ENCODE data around the gene PTPRN2. TPM values are rescaled to one million over a fixed set of nuclear protein-coding genes. Genes with fewer than 3 reads are reported as not detected.
"Not testable (repeated sequence)": the region's sequence is repeated elsewhere in the genome, so short reads cannot be mapped to it uniquely, and the experiment has no call there.

The PTPRN2 gene
- total and polyA plus RNA-seq, 7 donors, result 3.2 to 7.1 (median 5.5) TPM

DNA sequence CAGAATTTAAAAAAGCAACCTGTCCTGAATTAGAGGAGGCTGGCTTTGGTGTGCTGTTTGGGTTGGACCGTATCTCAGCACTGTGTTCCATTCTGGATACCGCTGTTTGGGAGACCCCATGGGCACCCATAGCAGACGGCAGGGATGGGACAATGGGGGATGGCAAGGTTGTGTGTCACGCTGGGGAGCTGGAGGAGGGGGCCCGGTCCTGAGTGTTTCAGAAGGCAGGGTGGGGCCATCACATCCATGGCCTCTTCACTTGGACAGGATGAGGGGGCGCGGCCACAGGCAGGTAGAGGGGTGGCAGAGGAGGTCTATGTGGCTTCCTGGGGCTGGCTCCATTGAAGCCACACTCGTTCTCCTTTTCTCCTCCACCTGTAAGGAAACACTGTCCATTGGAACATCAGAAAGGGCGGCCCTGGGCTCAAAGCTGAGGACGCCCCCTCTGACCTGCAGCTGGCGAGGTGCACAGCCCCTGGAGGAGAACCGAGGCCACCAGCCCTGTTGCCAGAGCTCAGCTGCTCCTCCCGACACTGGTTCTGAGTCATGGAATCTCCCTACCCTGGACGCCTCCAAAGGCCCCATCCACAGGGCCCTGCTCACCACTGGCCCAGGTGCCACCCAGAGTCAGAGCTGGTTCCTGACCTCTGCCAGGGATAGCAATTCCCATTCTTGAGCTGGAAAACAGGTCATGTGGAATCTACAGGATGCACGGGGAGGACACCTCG, 663.6 kb downstream of the PTPRN2 start:
- no peak overlapping the region for H3K4me3 ChIP-seq
- intact Hi-C loops (cut with DNase I), result no loop called here
- H3K9me3 ChIP-seq, result no peaks in the 10 kb centered on the region
- H3K36me3 ChIP-seq, result no peaks in the 10 kb centered on the region
- 91% methylated on average over 16 of the region's 16 CpGs for WGBS, 2 donors
- H3K27ac ChIP-seq, result no peak overlapping the region
- no peaks in the 10 kb centered on the region for H3K27me3 ChIP-seq
- no peaks in the 10 kb centered on the region for H3K4me1 ChIP-seq
- no peak for DNase-seq
- TF ChIP-seq POLR2A (IDR thresholded peaks at IDR 0.05) (no peak), POLR2AphosphoS5 (IDR thresholded peaks at IDR 0.05) (no peak)

DNA sequence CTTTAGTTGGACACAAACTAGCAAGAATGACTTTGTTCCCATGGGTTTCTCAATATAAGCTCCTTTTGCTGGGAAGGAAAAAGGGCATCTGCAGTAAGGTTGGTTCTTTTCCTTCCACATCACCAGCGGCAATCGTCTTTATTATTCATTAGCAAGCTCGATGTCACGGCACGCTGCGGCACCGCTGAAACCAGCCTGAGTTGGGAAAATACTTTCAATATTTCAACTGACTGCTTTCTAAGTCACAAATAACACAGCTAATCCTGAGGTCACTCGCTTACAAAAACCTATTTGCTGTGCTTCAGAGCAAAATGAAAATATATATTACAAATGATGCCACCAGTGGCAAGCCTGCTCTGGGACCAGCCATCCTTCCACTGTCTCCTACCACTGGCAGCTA, 665.0 kb downstream of the PTPRN2 start:
- WGBS, 2 donors, result 87 to 93% methylated on average over 8 of the region's 8 CpGs
- Histone ChIP-seq H3K9me3 (no peaks in the 10 kb centered on the region), H3K27ac (no peak overlapping the region), H3K4me1 (no peaks in the 10 kb centered on the region), H3K27me3 (no peaks in the 10 kb centered on the region), H3K4me3 (no peak overlapping the region), H3K36me3 (no peaks in the 10 kb centered on the region)
- TF ChIP-seq EP300 (IDR thresholded peaks at IDR 0.05) (no peak), POLR2AphosphoS5 (IDR thresholded peaks at IDR 0.05) (no peak), POLR2A (IDR thresholded peaks at IDR 0.05) (no peak)
- TF ChIP-seq, protein P1, sequence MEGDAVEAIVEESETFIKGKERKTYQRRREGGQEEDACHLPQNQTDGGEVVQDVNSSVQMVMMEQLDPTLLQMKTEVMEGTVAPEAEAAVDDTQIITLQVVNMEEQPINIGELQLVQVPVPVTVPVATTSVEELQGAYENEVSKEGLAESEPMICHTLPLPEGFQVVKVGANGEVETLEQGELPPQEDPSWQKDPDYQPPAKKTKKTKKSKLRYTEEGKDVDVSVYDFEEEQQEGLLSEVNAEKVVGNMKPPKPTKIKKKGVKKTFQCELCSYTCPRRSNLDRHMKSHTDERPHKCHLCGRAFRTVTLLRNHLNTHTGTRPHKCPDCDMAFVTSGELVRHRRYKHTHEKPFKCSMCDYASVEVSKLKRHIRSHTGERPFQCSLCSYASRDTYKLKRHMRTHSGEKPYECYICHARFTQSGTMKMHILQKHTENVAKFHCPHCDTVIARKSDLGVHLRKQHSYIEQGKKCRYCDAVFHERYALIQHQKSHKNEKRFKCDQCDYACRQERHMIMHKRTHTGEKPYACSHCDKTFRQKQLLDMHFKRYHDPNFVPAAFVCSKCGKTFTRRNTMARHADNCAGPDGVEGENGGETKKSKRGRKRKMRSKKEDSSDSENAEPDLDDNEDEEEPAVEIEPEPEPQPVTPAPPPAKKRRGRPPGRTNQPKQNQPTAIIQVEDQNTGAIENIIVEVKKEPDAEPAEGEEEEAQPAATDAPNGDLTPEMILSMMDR (IDR thresholded peaks at IDR 0.05), result no peak
- no peak for DNase-seq
- intact Hi-C loops (cut with DNase I), result no loop called here

DNA sequence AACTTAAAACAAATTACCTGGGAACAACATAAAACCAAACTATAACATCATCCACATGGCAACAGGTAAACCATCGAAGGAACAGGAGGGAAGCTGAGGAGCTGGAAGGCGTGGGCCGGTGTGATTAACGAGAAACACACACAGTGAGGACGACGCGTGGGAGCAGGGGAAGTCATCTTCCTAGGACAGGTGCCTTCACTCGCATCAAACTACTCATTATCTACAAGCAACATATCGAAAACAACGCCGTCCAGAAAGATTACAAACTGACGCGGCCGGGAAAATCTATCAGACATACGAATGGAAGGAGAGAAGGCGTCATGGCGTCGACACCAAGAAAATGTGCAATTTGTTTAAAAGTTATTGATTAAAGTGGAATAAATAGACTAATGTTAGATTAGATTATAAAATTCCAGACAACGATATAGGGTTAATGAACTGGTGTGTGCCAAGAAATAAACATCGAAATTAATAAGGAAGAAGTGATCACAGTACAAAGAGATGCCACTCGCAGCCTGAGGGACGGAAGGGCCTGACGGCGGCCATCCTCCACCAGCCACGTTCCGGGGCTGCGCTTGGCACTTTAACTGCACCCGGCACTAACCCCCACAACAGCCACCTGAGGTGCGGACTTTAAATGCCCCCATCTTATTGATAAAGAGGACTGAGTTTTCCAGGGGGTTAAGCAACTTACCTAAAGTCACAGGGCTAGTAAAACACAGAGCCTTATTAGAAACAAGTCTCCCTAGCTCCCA, 669.1 kb downstream of the PTPRN2 start:
- H3K4me1 ChIP-seq, result no peaks in the 10 kb centered on the region
- WGBS, 2 donors, result 90 to 93% methylated on average over 29 of the region's 29 CpGs
- DNase-seq, result no peak
- intact Hi-C loops (cut with DNase I), result no loop called here
- TF ChIP-seq, protein P1 (IDR thresholded peaks at IDR 0.05), result no peak
- TF ChIP-seq POLR2AphosphoS5 (IDR thresholded peaks at IDR 0.05) (no peak), POLR2A (IDR thresholded peaks at IDR 0.05) (no peak), EP300 (IDR thresholded peaks at IDR 0.05) (no peak)
- H3K27ac ChIP-seq, result no peak overlapping the region
- H3K27me3 ChIP-seq, result no peaks in the 10 kb centered on the region
- peaks cover 0 to 8% (median 1%) of the 10 kb centered on the region in 4 donors for H3K9me3 ChIP-seq
- H3K36me3 ChIP-seq, result no peaks in the 10 kb centered on the region
- H3K4me3 ChIP-seq, result no peak overlapping the region

DNA sequence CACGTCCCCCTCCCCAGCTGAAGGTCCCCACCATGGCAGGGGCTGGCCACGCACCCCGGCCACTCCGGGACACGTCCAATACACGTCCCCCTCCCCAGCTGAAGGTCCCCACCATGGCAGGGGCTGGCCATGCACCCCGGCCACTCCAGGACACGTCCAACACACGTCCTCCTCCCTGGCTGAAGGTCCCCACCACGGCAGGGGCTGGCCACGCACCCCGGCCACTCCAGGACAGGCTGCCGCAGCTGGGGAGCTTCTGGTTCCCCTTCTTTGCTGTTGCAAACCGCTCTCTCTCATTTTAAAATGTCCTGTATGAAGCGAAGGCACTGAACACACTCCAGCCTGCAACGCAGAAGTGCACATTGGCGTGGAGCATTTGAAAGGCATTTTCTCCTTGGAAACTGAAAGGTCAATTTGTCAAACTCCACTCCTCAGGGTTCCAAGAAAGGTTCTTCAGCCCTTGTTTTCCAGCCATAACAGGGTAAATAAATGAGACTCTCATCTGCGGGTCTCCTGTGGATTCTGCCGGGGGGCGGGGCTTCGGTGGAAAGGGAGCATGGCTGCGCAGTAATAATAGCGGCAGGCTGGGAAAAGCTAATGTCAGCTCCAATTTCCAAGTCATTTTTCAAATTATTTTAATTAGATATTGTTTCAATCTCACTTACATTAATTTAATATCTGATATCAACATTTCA, 670.5 kb downstream of the PTPRN2 start:
- Histone ChIP-seq H3K4me1 (no peaks in the 10 kb centered on the region), H3K27ac (no peak overlapping the region), H3K27me3 (no peaks in the 10 kb centered on the region), H3K36me3 (no peaks in the 10 kb centered on the region), H3K4me3 (no peak overlapping the region), H3K9me3 (peaks cover 0 to 8% (median 1%) of the 10 kb centered on the region in 4 donors)
- 90 to 91% methylated on average over 23 of the region's 23 CpGs for WGBS, 2 donors
- TF ChIP-seq EP300 (IDR thresholded peaks at IDR 0.05) (no peak), POLR2AphosphoS5 (IDR thresholded peaks at IDR 0.05) (no peak), POLR2A (IDR thresholded peaks at IDR 0.05) (no peak)
- TF ChIP-seq, protein P1 (IDR thresholded peaks at IDR 0.05), result no peak
- intact Hi-C loops (cut with DNase I), result no loop called here
- DNase-seq, result no peak

DNA sequence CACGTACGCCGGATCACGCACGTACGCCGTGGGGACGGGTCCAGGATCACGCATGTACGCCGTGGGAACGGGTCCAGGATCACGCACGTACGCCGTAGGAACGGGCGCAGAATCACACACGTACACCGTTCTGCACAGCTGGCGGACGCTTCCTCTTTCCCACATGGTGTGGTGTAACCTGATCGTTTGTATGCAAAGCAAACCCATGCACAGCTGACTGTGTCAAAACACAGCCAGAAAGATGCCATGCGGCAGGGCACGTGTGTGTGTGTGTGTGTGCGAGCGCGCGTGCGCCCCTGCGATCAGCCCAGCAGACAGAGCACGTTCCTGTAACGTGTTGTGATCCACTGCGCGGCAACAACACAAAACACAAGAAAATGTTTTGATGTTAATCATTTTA, 677.2 kb downstream of the PTPRN2 start:
- H3K36me3 ChIP-seq, result no peaks in the 10 kb centered on the region
- WGBS, 2 donors, result 96% methylated on average over 35 of the region's 35 CpGs
- TF ChIP-seq EP300 (IDR thresholded peaks at IDR 0.05) (no peak), POLR2A (IDR thresholded peaks at IDR 0.05) (no peak), POLR2AphosphoS5 (IDR thresholded peaks at IDR 0.05) (no peak)
- TF ChIP-seq, protein P1 (IDR thresholded peaks at IDR 0.05), result no peak
- intact Hi-C loops (cut with DNase I), result no loop called here
- DNase-seq, result no peak
- no peaks in the 10 kb centered on the region for H3K27me3 ChIP-seq
- H3K4me3 ChIP-seq, result no peak overlapping the region
- no peaks in the 10 kb centered on the region for H3K4me1 ChIP-seq
- H3K27ac ChIP-seq, result no peak overlapping the region
- peaks cover 0 to 8% (median 1%) of the 10 kb centered on the region in 4 donors for H3K9me3 ChIP-seq

DNA sequence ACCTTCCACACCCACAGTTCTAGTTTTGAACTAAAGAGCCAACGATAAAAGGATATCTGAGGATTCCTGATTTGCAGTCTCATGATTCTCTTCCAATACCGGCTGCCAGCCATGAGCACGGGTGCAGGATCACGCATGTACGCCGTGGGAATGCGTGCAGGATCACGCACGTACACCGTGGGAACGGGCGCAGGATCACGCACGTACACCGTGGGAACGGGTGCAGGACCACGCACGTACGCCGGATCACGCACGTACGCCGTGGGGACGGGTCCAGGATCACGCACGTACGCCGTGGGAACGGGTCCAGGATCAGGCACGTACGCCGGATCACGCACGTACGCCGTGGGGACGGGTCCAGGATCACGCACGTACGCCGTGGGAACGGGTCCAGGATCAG, 677.6 kb downstream of the PTPRN2 start:
- H3K27me3 ChIP-seq; intact Hi-C loops (cut with DNase I); H3K4me1 ChIP-seq; H3K27ac ChIP-seq; H3K36me3 ChIP-seq; H3K4me3 ChIP-seq; DNase-seq; H3K9me3 ChIP-seq: not testable (repeated sequence)
- WGBS, 2 donors, result 98% methylated on average over 43 of the region's 43 CpGs

All from sigmoid colon (tissue), 7 donors.